Kidney (tissue), 22 donors: Measurements from ENCODE around the gene ARID3B. TPM values are rescaled to one million over a fixed set of nuclear protein-coding genes. Genes with fewer than 3 reads are reported as not detected.
A peak's percentile ranks its signal among the peaks of the same experiment; 100 is the strongest.

Source experiments
- DNase-seq, 5 donors: peaks; one replicate each; pipeline ENCODE4 v3.0.0-alpha.2; 2013 to 2020
- FAIRE-seq: peaks from 2 replicates; lab custom pipeline; 2012; peaks lifted over from hg19 to GRCh38; lab: Jason Lieb, UNC
- H3K27ac ChIP-seq, 2 donors: one replicate each; pipeline ENCODE4 v1.7.0; 2013; ENCODE audit warnings: low read depth in 2 of 2, low read length in 2 of 2, inconsistent platforms in 1 of 2
- H3K27me3 ChIP-seq: one replicate; pipeline ENCODE4 v1.7.1; 2013; ENCODE audit warnings: low read length, inconsistent platforms; ENCODE audit not compliant: control insufficient read depth, insufficient read depth
- H3K36me3 ChIP-seq, 3 donors: one replicate each; pipeline versions ENCODE4 v1.7.0 to v1.7.1; 2013; ENCODE audit warnings: low read length in 3 of 3, control low read depth in 1 of 3, inconsistent platforms in 1 of 3; ENCODE audit not compliant: insufficient read depth in 3 of 3, control insufficient read depth in 2 of 3
- H3K4me1 ChIP-seq, 3 donors: one replicate each; pipeline versions ENCODE4 v1.7.0 to v1.7.1; 2013; ENCODE audit warnings: low read length in 3 of 3, inconsistent platforms in 1 of 3, low read depth in 1 of 3; ENCODE audit not compliant: control insufficient read depth in 2 of 3, insufficient read depth in 2 of 3
- H3K4me3 ChIP-seq, 3 donors: one replicate each; pipeline versions ENCODE4 v1.7.0 to v1.8.1; 2013; ENCODE audit warnings: low read length in 3 of 3, control low read depth in 1 of 3, inconsistent platforms in 1 of 3
- H3K9ac ChIP-seq, 3 donors: one replicate each; pipeline versions ENCODE4 v1.7.0 to v1.7.1; 2013; ENCODE audit warnings: low read length in 3 of 3, control low read depth in 1 of 3, inconsistent platforms in 1 of 3
- H3K9me3 ChIP-seq, 3 donors: one replicate each; pipeline versions ENCODE4 v1.7.0 to v1.7.1; 2013; ENCODE audit warnings: low read length in 3 of 3, control low read depth in 1 of 3, inconsistent platforms in 1 of 3; ENCODE audit not compliant: control insufficient read depth in 2 of 3, insufficient read depth in 1 of 3
- CTCF ChIP-seq: IDR thresholded peaks from 3 replicates; pipeline ENCODE4 v1.5.1; 2012; ENCODE audit warnings: mild to moderate bottlenecking, moderate library complexity, borderline replicate concordance; ENCODE audit not compliant: insufficient read depth; ENCODE audit errors: extremely low read depth
- intact Hi-C: fragments of 100-400 bp; cut with DNase I; formaldehyde crosslinking; loops from one replicate; pipeline ENCODE4 v1.11.1; 2022
- long read RNA-seq, 10 donors: library from polyadenylated mRNA in 1 of 10; unstranded in 1 of 10; transcript quantifications; one replicate each; pipeline ENCODE4 v2.0.0 and lab custom pipeline, GENCODE V29; 2021 to 2026
- polyA plus RNA-seq: library from polyadenylated mRNA; stranded (reverse); fragments of 350-450 nt; fragmentation: Illumina TruSeq; extraction: RNeasy Lipid Tissue Mini Kit (QIAGEN cat#74804); gene quantifications from one replicate; pipeline ENCODE4 v1.2.3, GENCODE V29; 2014; ENCODE audit warnings: low read depth, low replicate concordance; ENCODE audit not compliant: insufficient read depth
- total RNA-seq: library from RNA; stranded (reverse); fragmentation: NEBNext Ultra II Directional; extraction: Animal tissue kit (Norgen Biotek cat#: 25700); gene quantifications from one replicate; pipeline ENCODE4 v1.2.1, GENCODE V29; 2021
- donor health status: control.
- donor health status: control.
- donor health status: control.
- donor health status: control.
- donor health status: control.
- donor health status: DM: yes; HTN: yes; CAD: no.
- donor health status: Normal renal cell carcinoma (clear cell type).

The ARID3B gene
- 6.2 TPM for total RNA-seq
- 2.3 TPM for polyA plus RNA-seq
- long read RNA-seq, donor 1, full-length matches to known transcripts = 5 of 5 reads
- long read RNA-seq, donor 1, partial matches to known transcripts = 0 of 5 reads
- long read RNA-seq, donor 1, other reads (novel, unspliced or antisense) = 0 of 5 reads
- long read RNA-seq, donor 2, full-length matches to known transcripts = 1 of 1 reads
- long read RNA-seq, donor 2, partial matches to known transcripts = 0 of 1 reads
- long read RNA-seq, donor 2, other reads (novel, unspliced or antisense) = 0 of 1 reads
- long read RNA-seq, donor 3, full-length matches to known transcripts = 2 of 2 reads
- long read RNA-seq, donor 3, partial matches to known transcripts = 0 of 2 reads
- long read RNA-seq, donor 3, other reads (novel, unspliced or antisense) = 0 of 2 reads
- long read RNA-seq, donor 4, full-length matches to known transcripts = 1 of 1 reads
- long read RNA-seq, donor 4, partial matches to known transcripts = 0 of 1 reads
- long read RNA-seq, donor 4, other reads (novel, unspliced or antisense) = 0 of 1 reads
- long read RNA-seq, donor 5 = 0 reads
- long read RNA-seq, donor 6 = 0 reads
- long read RNA-seq, donor 7, partial matches to known transcripts = 5 of 5 reads
- long read RNA-seq, donor 7, other reads (novel, unspliced or antisense) = 0 of 5 reads
- long read RNA-seq, donor 8, partial matches to known transcripts = 5 of 5 reads
- long read RNA-seq, donor 8, other reads (novel, unspliced or antisense) = 0 of 5 reads
- long read RNA-seq, donor 9, full-length matches to known transcripts = 1 of 1 reads
- long read RNA-seq, donor 9, partial matches to known transcripts = 0 of 1 reads
- long read RNA-seq, donor 9, other reads (novel, unspliced or antisense) = 0 of 1 reads
- long read RNA-seq, donor 10 = 0 reads

GRCh38 chr15:74540761-74541493, at the start of gene ARID3B:
Gene ARID3B (plus strand): TSS chr15:74541220. CDS start chr15:74543937, 2,717 bp downstream.
- no peak for FAIRE-seq

DNA sequence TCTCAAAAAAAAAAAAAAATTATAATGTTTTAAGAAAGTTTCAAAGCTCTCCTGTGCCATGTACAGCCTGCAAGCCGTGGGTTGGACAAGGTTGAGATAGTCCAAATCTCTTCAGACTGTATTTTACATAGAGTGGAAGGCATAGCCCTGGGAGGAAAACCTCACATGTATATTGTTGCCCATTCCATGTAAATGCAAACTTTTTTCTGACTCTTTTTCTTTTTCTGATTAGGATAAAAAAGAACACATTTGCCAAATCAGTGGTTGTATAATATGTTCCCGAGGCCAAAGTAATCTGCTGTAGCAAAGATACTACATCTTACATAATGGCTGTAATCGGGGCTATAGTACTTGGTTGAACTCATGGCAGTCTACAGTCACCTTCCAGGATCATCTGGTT, 44.4 kb upstream of the ARID3B start:
- H3K9me3 ChIP-seq = no peaks in the 10 kb centered on the region
- no peak for FAIRE-seq
- no peak overlapping the region for H3K27ac ChIP-seq
- H3K9ac ChIP-seq = no peak overlapping the region
- intact Hi-C loops = no loop called here
- no peak for TF ChIP-seq CTCF
- H3K27me3 ChIP-seq = no peaks in the 10 kb centered on the region
- H3K4me1 ChIP-seq = no peaks in the 10 kb centered on the region
- no peaks in the 10 kb centered on the region for H3K36me3 ChIP-seq
- DNase-seq = no peak
- no peak overlapping the region for H3K4me3 ChIP-seq

More at GRCh38 chr15:74540761-74541493, at the start of gene ARID3B:
- Histone ChIP-seq H3K4me3 (peak within 1 kb of the TSS; percentile 86 to 99 (median 98)), H3K36me3 (peaks cover 0 to 2% (median 0%) of the 10 kb centered on the region in 3 donors), H3K9me3 (no peaks in the 10 kb centered on the region), H3K9ac (peak within 1 kb of the TSS; percentile 78 to 99 (median 90)), H3K27me3 (no peaks in the 10 kb centered on the region), H3K27ac (peak within 1 kb of the TSS in 1 of 2 donors; percentile 67), H3K4me1 (peaks cover 11 to 22% (median 11%) of the 10 kb centered on the region in 3 donors)
- DNase-seq = peak; percentile 98 to 99 (median 99)
- intact Hi-C loops = no loop called here
- TF ChIP-seq CTCF = no peak

DNA sequence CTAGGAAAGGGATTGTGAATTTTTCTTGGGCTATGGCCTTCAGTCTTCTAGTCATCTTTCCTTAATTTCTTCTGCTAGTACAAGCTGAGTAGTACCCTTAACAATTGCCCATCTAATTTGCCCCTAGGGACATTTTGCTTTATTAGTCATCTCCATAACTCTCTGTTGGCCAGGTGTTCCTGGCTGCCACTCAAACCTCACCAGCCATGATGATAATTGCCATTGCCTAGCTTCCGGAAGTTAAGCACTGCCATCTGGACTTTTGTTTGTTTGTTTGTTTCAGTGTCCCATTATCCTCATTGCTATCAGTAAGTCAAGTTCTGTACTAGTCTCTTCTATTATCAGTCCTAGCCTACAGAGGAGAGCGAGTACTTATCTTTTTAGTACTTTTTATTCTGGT, 43.4 kb upstream of the ARID3B start:
- H3K27me3 ChIP-seq = no peaks in the 10 kb centered on the region
- TF ChIP-seq CTCF = no peak
- no peak overlapping the region for H3K4me3 ChIP-seq
- H3K9me3 ChIP-seq = no peaks in the 10 kb centered on the region
- intact Hi-C loops = no loop called here
- H3K9ac ChIP-seq = no peak overlapping the region
- H3K4me1 ChIP-seq = no peaks in the 10 kb centered on the region
- FAIRE-seq = no peak
- DNase-seq = no peak
- no peak overlapping the region for H3K27ac ChIP-seq
- H3K36me3 ChIP-seq = no peaks in the 10 kb centered on the region
